KOPT-K1 (cell line): ENCODE results near the gene TMEM59L.

Experiments used
- H3K27ac ChIP-seq: fragments of 200-600 bp; sonication (generic); 2 replicates; pipeline ENCODE4 v1.5.1; 2016; ENCODE audit warnings: antibody characterized with exemption, mild to moderate bottlenecking, low read depth, low read length; ENCODE audit not compliant: poor library complexity, severe bottlenecking
- H3K36me3 ChIP-seq: fragments of 200-600 bp; sonication (generic); 2 replicates; pipeline ENCODE4 v1.5.1; 2017; ENCODE audit warnings: antibody characterized with exemption, mild to moderate bottlenecking, low read length, moderate library complexity; ENCODE audit not compliant: insufficient read depth
- H3K9me3 ChIP-seq: fragments of 200-600 bp; sonication (generic); 2 replicates; pipeline ENCODE4 v1.5.1; 2017; ENCODE audit warnings: antibody characterized with exemption, low read length, mild to moderate bottlenecking; ENCODE audit not compliant: insufficient read depth, poor library complexity, severe bottlenecking

Gene TMEM59L

DNA sequence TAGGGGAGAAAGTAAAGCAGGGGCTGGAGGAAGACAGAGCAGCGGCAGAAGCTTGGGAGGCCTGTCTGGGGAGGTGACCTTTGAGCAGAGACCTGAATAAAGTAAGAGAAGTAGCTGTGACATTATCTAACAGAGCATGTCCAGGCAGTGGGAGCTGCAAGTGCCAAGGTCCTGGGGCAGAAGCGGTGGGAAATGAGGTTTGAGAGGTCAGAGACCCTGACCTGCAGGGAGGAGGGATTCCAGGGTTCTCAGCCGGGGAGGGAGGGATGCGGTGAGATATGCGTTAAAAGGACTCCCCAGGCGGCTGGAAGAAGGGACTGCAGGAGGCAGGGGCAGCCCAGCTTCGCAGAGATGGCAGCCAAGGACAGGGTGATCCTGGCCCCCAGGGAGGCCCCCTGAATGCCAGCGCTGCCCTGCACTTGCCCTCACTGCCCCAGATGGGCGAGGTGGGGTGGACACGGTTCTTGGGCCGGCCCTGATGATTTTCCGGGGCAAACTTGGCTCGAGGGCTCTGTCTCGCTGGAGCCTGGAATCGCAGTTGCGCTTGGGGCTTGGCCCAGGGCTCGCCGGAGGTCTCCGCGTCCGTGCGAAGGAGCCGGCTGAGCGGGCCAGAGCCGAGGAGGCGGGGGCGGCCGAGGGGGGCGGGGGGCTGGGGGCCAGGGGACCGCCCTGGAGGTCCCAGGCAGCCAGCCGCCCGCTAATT, 9.3 kb upstream of the TMEM59L start:
- Histone ChIP-seq H3K36me3 (no peaks in the 10 kb centered on the region), H3K9me3 (no peaks in the 10 kb centered on the region), H3K27ac (no peak overlapping the region)

- Histone ChIP-seq H3K27ac (no peak overlapping the region), H3K36me3 (no peaks in the 10 kb centered on the region), H3K9me3 (no peaks in the 10 kb centered on the region)
Observed at GRCh38 chr19:18603958-18604819, 8.5 kb upstream of the TMEM59L start.

- H3K27ac ChIP-seq = no peak overlapping the region
- H3K36me3 ChIP-seq = no peaks in the 10 kb centered on the region
- no peaks in the 10 kb centered on the region for H3K9me3 ChIP-seq
Observed at GRCh38 chr19:18604820-18605159, 7.9 kb upstream of the TMEM59L start.

- Histone ChIP-seq H3K36me3 (no peaks in the 10 kb centered on the region), H3K9me3 (no peaks in the 10 kb centered on the region), H3K27ac (no peak overlapping the region)
Observed at GRCh38 chr19:18605196-18605545, 7.5 kb upstream of the TMEM59L start.

- Histone ChIP-seq H3K36me3 (no peaks in the 10 kb centered on the region), H3K27ac (no peak overlapping the region), H3K9me3 (no peaks in the 10 kb centered on the region)
Observed at GRCh38 chr19:18605546-18606280, 7.0 kb upstream of the TMEM59L start.

DNA sequence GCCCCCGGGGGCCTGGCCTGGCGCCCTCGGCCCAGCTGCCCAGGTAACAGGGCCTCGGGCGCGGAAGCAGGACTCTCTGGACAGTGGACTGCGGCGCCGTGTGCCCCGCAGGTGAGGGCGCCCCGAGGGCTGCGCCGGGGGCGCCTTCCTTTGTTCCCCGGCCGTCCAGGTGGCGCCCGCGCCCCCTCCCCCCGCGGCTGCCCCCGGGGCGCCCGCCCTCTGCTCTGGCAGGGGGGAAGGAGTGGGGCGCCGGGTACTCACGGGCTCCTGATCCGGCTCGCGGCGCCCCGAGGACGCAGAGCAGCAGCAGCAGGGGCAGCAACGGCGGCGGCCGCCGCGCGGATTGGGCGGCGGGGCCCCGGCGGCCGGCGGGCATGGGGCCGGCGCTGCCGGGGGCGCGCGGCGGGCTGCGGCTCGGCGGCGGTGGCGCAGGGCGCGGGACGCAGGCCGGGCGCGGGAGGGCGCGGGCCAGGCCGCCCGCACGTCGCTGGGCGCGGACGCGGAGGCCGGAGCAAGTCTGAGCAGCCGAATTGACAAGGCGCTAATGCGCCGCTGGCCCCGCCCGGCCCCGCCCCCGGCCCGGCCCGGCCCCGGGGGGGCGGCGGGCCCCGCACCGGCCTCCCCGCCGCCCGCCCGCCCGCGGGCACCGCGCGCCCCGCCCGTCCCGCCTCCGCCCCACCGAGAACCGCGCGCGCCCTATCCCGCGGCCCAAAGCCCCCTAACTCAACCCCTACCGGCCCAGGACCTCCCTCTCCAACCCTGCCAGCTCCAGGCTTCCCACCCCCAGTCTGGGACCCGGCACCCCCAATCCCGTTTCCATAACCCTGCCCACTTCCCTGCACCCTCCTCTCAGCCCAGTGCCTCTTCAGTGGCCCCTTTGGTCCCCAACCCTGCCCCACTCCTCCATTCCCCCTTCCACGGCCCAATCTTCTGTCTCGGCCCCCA, 6.1 kb upstream of the TMEM59L start, which contains the start of gene CRLF1:
Gene CRLF1, minus strand, starts transcription at position 519 of the 945 bp plus-strand sequence. Its CDS starts 143 bp downstream, at position 376.
- Histone ChIP-seq H3K9me3 (no peaks in the 10 kb centered on the region), H3K36me3 (no peaks in the 10 kb centered on the region), H3K27ac (no peak within 1 kb of the TSS)

- Histone ChIP-seq H3K9me3 (no peaks in the 10 kb centered on the region), H3K27ac (no peak overlapping the region)
Observed at GRCh38 chr19:18607226-18608101, 5.2 kb upstream of the TMEM59L start.

GRCh38 chr19:18608102-18608804, 4.4 kb upstream of the TMEM59L start:
- H3K9me3 ChIP-seq = no peaks in the 10 kb centered on the region
- H3K27ac ChIP-seq = no peak overlapping the region
- no peaks in the 10 kb centered on the region for H3K36me3 ChIP-seq

More at GRCh38 chr19:18607226-18608101, 5.2 kb upstream of the TMEM59L start:
- H3K36me3 ChIP-seq = no peaks in the 10 kb centered on the region

DNA sequence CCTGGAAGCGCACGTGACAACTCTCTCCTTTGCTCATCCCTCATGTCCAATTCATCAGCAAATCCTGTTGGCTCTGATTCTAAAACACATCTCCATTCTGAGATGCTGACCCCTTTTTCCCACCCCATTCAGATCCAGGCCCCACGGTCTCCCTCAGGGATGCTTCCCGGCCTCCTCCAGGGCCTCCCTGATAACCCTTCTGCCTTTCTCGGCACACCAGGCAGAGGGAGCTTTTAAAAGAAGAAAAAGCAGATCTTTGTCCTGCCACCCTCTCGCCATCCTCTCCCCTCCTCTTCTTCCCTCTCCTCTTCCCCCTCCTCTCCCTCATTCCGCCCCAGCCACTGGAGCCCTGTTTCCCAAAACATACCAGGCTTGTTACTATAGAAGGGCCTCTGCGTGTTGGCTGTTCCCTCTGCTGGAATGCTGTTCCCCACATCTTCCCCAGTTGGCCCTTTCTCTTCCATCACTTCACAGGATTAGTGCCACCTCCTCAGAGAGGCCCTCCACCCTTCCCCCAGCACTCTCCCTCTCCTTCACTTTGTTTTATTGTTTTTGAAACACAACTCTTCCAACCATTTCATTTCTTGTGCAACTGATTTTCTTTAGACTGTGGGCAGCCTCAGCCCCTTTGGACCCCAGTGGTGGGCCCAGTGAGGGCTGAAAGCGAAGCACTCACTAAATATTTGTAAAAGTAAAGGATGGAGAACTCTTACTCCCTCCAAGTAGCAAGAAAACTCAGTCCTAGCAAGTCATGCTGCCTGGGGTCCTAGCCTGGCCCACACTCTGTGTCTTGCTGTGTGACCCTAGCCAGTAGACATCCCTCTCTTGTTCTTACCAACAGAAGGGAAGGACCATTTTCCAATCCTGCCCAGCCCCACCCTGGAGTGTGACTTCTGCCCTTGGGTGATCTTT, 3.6 kb upstream of the TMEM59L start:
- Histone ChIP-seq H3K9me3 (no peaks in the 10 kb centered on the region), H3K36me3 (no peaks in the 10 kb centered on the region), H3K27ac (no peak overlapping the region)

- Histone ChIP-seq H3K9me3 (no peaks in the 10 kb centered on the region), H3K36me3 (no peaks in the 10 kb centered on the region), H3K27ac (no peak overlapping the region)
Observed at GRCh38 chr19:18609717-18610051, 3.0 kb upstream of the TMEM59L start.

DNA sequence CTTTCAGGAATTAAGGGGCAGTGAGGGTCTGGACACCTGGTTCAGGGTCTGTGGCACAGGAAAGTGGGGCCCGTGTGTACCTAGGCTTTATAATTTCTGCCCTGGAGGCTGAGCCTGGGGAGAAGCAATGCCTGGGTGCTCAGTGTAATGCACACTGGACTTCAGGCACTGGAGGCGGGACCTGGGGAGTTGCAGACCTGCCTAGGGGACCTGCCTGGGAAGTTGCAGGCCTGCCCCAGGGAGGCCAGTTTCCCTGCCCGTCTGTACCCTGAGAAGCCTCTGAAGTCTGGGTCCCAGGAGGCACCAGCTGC, 2.5 kb upstream of the TMEM59L start:
- Histone ChIP-seq H3K9me3 (no peaks in the 10 kb centered on the region), H3K27ac (no peak overlapping the region)

GRCh38 chr19:18610556-18611326, 1.9 kb upstream of the TMEM59L start:
- Histone ChIP-seq H3K9me3 (no peaks in the 10 kb centered on the region), H3K27ac (no peak overlapping the region), H3K36me3 (no peaks in the 10 kb centered on the region)

More for the DNA sequence above, 2.5 kb upstream of the TMEM59L start:
- no peaks in the 10 kb centered on the region for H3K36me3 ChIP-seq
